ENCODE measurements around the gene GSTM1.

GSTM1 gene

DNA sequence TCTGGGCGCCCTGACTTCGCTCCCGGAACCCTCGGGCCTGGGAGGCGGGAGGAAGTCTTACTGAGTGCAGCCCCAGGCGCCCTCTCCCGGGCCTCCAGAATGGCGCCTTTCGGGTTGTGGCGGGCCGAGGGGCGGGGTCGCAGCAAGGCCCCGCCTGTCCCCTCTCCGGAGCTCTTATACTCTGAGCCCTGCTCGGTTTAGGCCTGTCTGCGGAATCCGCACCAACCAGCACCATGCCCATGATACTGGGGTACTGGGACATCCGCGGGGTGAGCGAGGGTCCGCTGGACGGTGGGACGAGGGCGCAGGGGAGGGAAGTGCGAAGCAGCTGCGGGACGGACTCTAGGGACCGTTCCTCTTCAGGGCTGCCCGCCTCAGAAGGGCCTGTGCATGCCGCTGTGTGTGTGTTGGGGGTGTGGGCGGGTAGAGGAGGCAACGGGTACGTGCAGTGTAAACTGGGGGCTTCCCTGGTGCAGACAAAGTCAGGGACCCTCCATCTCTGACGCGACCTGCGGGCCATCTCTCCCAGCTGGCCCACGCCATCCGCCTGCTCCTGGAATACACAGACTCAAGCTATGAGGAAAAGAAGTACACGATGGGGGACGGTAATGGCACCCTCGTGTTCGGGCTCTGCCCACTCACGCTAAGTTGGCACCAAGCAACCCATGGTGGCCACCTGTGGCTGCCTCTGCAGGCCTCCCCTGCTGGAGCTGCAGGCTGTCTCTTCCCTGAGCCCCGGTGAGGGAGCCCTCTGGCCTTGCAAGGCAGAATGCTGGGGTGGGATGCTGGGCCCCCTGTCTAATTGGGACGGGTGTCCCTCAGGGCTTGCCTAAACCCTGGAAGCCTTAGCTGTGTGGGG, at the start of gene GSTM1:
Gene GSTM1 (plus strand): TSS at position 177 of the 859 bp plus-strand sequence. CDS start 57 bp downstream, at position 234.
- peak; percentile 66 to 67 for DNase-seq

DNA sequence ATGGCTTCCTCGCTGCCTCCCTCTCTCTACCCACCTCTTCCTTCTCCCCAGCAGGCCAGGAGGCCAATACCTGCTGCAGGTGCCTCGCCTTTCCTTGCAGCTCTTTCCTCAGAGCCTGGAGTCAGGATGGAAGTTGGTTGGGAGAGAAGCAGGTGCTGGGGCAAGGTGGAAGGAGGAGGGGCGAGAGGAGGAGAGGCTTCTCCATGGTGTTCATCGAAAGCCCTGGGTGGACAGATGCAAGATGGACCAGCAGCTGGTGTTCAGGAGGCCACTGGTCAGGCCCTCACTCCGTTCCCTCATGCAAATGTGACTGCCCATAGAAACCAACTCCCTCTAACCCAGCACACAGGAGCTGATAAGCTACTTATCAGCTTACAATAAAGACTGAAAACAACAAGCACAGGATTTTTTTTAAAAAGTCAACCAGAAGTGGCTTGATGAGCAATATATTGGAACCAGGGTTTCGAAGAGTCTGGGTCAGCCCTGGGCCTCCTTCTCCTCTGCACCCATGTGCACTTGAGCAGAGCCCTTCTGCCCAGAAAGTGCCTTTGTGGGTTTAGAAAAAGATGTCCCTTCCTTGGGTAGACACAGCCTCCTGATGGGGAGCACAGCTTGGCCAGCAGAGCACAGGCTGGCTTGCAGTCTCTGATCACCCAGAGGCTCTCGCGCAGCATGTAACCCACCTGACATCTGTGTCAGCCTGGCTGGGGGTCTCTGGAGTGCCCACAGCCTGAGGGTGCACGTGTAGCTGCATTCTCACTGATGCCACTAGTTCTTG, 48.4 kb upstream of the GSTM1 start:
- DNase-seq, result no peak

DNA sequence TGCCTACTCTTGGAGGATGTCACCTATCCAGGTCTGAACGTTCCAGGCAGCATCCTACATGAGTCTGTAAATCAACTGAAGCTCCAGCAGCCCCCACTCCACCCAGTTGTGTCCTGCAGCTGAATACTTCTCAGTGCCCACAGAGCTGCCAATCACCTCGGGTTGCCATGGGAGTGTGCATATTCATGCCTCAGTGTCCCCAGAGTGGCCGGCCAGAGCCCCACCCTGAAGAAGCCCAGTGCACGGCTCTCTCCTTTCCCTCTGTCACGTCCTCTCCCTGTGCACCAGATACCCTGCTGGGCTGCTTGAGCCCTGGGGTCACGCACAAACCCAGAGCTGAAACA, 47.8 kb upstream of the GSTM1 start:
- no peak for DNase-seq

DNA sequence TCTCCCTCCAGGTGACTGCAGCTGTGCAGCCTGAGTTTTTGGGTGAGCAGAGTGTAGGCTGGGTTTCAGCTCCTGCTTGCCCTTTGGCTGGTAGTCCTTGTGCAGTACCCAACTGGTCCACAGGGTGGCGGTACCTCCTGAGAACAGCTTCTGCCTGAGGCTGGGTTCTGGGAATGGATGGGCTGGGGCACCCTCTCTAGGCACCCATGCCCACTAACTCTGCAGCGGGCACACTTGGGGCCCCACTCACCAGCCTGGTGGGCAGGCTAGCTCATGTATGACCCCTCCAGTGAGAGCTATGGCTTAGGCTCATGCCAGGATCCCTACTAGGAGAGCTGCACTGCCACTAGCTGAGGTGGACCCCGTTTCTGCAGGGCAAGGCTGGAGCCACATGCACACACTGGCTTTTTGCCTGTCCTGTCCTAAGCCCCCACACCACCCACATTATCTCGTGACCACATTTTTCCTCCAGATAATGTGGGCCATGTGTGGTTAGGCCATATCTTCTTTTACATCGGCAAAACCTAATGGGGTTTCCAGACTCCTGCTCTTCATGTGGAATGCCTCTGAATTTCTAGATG, 47.2 kb upstream of the GSTM1 start:
- DNase-seq, result peak; percentile 90 to 95

DNA sequence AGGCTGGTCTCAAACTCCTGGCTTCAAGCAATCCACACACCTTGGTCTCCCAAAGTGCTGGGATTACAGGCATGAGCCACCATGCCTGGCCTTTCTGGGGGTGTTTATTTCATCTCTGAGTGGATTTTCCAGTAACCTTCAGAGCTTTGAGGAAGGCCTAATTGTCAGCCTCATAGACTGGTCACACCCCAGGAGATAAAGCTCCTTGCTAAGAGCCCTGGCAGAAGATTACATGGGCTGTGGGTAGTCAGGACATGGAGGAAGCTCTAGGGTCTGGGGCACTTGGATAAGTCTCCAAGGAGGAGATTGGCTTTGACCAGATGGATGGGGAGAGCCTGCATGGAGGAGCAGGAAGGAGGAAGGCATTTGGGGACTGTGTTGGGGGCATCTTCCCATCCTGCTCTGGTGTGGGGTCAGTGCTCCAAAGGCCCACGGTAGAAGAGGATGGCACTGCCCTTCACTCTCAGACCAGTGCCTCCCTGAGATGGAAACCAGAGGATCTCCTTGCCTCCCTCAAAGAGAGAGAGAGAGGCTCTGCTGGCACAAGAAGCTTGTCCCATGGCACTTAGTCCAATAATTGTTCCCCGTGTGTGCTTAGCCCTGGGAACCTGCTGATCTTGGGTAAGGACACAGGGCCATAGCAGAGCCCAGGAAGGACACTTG, 46.4 kb upstream of the GSTM1 start:
- no peak for DNase-seq

DNA sequence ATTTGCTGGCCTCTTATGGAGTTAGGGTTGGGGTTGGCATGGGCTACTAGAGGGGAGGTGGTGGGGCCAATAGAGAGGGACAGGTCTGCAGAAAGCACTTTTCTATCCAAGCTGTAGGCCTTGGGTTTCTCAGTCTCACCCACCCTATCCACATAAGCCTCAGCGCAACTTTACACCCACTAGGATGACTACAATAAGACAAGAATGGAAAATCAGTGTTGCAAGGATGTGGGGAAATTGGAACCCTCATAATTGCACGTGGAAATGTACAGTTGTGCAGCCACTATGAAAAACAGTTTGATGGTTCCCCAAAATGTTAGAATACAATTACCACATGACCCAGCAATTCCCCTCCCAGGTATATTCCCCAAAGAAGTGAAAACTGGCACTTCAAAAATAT, 45.8 kb upstream of the GSTM1 start:
- DNase-seq, result no peak

DNA sequence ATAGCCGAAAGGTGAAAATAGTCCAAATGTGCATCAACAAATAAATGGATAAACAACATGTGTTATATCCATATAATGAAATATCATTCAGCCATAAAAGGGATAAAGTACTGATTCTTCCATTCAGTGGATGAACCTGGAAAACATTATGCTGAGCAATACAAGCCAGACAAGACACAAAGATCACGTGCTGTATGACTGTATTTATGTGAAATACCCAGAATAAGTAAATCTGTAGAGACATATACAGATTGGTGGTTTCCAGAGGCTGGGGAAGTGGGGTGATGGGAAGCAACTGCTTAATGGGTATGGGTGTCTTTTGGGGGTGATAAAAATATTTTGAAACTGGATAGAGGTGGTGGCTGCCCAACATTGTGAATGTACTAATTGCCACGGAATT, 45.0 kb upstream of the GSTM1 start:
- no peak for DNase-seq

DNA sequence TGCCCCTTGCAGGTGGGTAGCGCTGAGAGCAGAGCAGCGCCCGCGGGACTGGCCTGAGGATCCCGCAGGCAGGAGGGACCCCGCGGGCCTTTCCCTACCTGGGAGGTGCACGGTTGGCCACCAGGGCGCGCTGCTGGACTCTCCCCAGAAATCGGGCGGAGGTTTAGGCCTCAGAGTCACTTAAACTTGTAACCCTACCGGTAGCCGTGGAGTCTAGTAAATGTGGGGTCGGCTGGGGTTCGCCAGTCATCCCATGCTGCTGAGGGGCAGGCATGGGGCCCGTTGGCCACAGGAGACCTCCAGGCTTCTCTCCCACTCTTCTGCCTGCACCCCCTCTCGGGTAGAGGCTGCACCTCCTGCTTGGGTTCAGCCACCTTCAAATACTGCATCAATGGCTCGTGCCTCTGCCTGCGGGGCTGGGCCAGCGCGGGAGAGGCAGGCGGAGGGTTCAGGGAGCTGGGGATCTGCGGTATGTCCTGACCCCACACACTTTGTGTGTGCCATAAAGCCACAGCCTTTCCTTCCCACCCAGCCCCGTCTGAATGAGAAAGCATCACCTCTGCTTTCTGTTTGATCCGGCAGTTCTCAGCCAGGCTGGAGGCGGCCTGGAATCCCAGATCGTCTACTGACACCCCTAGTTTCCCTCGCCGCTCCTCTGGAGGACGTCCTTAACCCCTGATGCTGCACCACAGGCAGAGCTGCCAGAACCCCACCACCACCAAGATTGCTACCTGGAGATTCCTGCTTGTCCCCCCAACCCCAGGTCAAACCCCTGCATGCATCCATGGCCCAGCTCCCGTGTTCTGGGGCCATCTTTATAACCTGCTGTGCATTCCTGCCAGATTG, 44.0 kb upstream of the GSTM1 start:
- DNase-seq, result peak; percentile 82 to 88

DNA sequence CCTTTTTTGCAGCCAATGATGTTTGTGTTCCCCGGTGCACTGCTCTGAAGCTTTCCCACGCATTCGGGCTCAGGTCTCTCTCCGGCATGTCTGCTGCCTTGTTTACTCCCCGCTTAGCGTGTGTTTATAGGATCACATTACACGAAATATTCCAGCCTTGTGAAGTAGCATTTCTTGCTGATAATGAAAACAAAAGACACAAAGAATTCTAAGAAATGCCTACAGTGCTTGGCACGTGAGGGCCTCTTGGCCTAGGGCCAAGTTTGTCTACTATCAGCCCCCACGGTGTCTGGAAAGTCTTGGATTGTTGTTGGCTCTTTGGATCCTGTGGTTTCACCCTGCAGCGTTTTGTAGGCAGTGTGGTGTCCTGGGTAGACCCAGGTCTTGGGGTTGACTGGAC, 42.9 kb upstream of the GSTM1 start:
- no peak for DNase-seq

DNA sequence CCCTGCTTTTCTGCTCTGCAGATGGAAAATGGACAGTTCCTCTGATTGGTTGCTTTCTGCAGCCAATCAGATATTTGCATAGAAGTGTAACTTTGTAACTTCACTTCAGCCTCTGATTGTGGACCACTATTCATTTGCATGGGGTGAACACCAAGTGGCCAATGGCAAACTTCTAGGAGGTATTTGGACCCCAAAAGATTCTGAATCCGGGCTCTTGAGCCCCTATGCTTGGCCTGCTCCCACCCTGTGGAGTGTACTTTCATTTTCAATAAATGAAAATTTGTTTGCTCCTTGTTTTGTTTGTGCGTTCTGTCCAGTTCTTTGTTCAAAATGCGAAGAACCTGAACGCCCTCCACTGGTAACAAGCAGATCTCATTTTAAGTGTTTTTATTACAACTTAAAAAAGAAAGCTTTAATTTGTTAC, 38.1 kb upstream of the GSTM1 start:
- DNase-seq, result no peak

DNA sequence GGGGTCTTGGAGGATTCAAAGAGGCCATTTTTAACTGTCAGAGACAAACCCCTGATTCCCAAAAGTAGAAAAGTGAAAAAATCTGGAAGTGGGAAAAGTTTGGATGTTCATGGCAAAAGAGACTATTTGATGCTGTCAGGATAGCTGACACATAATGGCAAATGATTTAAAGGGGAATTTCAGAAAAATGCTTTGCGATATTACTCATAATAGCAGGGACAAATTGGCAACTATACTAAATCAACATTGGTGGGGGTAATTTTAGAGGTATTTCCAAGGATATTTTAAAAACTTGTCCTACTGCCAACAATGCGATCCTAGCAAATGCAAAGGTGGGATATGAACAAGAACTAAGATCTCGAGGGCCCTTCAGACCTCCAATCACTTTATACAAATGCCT, 37.0 kb upstream of the GSTM1 start:
- no peak for DNase-seq

DNA sequence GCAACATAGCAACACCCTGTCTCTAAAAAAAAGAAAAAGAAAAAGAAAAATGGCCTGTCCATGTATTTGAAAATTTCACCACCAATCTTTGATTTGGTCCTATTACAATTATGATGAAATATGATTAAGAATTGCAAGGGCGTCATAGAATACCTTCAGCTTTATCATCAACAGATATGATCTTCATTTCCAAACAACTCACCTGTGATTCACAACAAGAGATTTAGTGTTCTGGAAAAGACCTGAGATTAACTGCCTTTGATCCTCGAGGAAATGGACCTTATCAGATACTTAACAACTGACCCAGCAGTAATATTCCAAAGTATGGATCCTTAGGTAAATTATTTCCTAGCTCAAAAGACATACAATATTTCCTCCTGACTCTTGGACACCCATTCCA, 35.2 kb upstream of the GSTM1 start:
- DNase-seq, result no peak

DNA sequence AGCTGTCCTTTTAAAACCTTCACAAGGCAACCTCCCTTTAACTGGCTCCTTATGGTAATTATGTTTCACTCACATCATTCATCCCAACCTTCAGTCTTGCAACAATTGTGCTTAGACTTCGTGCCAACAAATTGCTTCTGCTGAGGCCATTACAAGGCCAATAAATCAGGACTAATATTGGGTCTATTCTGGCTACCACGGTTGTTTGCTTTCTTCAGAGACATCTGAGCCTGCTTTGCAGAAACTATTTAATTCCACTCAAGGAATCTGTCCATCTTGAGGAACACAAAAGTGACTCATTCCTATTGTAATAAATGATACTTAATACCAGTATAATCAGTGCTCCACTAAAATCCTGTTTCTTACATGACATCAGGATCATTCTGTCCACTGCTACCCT, 34.3 kb upstream of the GSTM1 start:
- no peak for DNase-seq

DNA sequence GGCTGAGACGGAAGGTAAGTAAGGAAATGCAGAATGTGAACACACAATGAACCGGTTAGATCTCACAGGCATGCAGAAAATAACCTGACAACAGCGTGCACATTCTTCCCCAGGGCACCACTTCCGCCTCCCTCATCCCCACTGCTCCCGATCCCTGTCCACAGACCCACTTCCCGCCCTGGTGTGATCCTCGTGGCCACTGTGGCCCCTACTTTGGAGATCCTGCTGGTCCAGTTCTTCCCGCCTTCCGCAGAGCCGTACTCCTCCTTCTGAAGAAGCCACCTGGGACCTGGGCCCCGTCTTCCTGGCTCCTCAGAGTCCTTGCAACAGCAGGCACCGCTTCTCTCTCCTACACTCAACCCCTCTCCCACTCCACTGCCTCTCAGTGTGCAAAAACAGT, 33.1 kb upstream of the GSTM1 start:
- DNase-seq, result no peak

DNA sequence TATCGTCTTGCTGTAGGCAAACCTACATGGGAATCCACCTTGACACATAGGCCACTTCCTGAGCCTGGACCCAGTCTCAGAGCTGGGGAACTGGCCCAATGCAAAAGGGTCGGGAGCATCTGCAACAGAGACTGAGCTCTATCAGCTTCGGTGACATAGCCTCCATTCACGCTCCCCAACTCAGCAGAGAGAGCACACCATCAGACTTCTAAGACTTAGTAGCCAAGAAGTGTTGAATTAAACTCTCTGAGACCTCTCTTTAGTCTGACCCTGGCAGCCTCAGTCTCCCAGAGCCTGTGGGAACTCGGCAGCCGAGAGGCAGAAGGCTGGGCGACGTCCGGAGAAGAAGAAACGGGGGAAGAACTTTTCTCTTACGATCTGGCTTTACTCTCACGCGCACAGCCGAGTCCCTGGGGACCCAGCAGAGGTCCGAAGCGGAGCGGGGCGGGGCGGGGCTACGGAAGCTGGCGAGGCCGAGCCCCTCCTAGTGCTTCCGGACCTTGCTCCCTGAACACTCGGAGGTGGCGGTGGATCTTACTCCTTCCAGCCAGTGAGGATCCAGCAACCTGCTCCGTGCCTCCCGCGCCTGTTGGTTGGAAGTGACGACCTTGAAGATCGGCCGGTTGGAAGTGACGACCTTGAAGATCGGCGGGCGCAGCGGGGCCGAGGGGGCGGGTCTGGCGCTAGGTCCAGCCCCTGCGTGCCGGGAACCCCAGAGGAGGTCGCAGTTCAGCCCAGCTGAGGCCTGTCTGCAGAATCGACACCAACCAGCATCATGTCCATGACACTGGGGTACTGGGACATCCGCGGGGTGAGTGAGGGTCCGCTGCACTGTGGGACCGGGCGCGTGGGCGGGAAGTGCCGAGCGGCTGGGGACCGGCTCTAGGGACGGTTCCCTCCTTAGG, 31.8 kb upstream of the GSTM1 start, which contains the start of gene GSTM4:
Gene GSTM4 (plus strand): TSS at position 485 of the 905 bp plus-strand sequence. CDS start 291 bp downstream, at position 776.
- peak; percentile 26 to 39 for DNase-seq

DNA sequence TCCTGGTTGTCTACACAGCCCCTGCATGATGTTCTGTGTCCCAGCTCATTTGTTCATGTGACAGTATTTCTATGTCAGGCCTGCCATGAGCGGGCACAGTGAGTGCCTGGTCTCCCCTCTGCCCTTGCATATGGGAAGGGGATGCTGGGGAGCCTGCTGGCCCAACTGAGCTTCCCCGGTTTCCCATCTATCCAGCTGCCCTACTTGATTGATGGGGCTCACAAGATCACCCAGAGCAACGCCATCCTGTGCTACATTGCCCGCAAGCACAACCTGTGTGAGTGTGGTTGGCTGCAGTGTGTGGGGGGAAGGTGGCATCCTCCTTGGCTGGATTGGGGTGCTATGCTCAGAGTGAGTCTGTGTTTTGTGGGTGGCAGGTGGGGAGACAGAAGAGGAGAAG, 30.2 kb upstream of the GSTM1 start:
- no peak for DNase-seq

DNA sequence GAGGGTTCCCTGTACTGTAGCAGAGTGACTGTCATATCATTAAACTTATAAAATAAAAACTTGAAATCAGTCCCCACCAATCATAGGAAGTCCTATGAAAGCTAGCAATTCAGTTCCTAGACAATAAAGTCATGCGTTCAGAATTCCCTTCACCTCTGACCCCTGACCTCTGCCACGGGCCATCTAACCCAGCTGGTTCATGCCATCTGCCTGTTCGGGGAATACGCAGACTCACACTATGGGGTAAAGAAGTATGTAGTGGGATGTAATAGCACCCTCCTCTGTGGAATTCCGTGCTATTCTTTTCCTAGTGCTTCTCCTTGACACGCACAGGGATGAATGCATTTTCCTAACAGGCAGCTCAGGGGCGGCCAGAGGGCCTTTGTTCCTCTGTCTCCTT, 29.6 kb upstream of the GSTM1 start:
- no peak for DNase-seq

DNA sequence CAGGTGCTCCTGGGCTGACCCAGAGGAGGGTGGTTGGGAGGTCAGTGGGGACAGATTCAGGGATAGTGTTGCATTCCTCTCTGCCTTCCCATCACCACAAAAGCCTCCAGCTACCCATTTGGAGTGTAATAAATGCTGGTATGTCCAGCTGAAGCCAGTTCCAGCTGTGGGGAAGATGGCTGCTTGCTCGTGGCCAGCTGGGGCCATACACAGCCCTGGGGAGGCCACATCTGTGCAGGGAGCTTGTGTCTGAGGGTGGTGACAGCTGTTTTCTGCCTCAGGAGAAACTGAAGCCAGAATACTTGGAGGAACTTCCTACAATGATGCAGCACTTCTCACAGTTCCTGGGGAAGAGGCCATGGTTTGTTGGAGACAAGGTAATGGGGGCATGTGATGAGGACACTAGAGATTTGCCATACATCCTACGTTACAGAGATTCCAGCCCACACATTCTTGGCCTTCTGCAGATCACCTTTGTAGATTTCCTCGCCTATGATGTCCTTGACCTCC, 29.0 kb upstream of the GSTM1 start:
- no peak for DNase-seq

DNA sequence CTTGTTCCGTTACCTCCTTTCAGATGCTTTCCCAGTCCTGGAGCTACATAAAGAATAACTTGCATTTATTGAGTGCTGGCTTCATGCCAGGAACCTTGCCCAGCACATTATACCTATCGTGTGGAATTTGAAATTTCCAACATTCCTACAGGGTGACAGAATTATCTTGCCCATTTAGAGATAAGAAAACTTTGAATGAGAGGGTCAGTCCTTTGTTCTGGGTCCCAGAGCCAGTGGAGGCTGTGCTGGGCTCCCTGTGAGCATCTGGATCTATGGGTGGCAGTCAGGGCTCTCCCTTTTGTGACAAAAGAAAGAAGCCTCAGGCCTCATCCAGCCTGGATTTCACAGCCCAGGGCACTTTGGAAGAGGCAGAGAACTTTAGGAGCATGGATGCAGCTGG, 28.5 kb upstream of the GSTM1 start:
- no peak for DNase-seq

DNA sequence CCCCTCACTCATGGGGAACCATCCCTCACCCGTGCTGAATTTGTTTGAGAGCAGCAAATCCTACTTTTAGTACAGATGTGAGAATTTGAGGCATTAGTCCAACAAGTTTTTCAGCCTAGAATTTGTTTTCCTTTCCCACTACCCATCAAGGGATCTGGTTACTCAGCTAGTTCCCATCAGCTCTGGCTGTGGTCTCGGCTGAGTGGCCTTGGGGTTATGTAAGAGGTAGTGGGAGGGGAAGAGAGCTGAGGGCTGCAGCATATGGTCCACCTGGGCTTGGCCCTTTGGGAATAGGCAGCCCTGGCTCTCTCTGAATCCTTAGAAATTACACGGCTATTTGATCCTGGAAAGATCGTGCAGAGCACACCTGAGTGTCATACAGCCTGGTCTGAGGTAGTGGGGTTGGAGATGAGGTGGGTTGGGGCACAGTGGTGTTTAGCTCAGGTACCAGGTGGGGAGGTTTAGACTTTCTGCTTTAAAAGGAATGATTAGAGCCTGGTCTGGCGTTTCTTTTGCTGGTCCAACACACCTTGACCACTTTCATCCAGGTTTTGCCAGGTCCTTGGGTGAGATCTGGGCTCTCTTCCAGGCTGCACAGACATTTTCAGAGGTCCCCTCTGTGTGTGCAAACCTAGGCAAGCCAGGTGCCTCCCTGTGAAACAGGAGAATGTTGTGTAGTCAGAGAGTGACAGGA, 27.5 kb upstream of the GSTM1 start:
- DNase-seq, result no peak

All from activated CD4-positive, alpha-beta T cell treated with anti-CD3 and anti-CD28 coated beads, Interleukin-2, amount 50 U/mL, for 4 hours (primary cell).